ENCODE measurements around the gene GPR87.

DNA sequence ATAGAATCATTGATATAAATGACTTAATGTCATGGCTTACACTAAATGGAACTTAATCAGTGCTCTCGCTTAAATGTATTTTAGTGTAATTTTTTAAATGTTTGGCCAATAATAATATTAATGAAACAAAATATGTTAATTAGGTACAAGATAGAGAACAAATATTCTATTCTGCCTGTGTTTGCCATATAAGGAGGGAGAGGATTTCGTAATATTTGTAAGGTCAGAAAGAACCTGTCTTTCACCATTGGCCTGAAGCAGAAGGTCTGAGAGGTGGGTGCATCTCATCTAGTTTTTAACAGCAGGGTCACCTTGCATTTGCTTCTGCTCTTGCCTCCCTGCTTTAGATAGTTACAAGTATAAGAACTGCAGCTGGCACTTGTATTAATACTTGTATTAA is 2.5 kb downstream of the GPR87 start:
- TF ChIP-seq, protein P1, sequence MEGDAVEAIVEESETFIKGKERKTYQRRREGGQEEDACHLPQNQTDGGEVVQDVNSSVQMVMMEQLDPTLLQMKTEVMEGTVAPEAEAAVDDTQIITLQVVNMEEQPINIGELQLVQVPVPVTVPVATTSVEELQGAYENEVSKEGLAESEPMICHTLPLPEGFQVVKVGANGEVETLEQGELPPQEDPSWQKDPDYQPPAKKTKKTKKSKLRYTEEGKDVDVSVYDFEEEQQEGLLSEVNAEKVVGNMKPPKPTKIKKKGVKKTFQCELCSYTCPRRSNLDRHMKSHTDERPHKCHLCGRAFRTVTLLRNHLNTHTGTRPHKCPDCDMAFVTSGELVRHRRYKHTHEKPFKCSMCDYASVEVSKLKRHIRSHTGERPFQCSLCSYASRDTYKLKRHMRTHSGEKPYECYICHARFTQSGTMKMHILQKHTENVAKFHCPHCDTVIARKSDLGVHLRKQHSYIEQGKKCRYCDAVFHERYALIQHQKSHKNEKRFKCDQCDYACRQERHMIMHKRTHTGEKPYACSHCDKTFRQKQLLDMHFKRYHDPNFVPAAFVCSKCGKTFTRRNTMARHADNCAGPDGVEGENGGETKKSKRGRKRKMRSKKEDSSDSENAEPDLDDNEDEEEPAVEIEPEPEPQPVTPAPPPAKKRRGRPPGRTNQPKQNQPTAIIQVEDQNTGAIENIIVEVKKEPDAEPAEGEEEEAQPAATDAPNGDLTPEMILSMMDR (conservative IDR thresholded peaks at IDR 0.05; ENCODE audit: low read depth, low read length) = no peak
- TF ChIP-seq EZH2 (IDR thresholded peaks at IDR 0.05; ENCODE audit: low read length, unreplicated experiment) = no peak
